ENCODE measurements around the gene TEX52.
"Not testable (repeated sequence)": the region's sequence is repeated elsewhere in the genome, so short reads cannot be mapped to it uniquely, and the experiment has no call there.

The TEX52 gene

DNA sequence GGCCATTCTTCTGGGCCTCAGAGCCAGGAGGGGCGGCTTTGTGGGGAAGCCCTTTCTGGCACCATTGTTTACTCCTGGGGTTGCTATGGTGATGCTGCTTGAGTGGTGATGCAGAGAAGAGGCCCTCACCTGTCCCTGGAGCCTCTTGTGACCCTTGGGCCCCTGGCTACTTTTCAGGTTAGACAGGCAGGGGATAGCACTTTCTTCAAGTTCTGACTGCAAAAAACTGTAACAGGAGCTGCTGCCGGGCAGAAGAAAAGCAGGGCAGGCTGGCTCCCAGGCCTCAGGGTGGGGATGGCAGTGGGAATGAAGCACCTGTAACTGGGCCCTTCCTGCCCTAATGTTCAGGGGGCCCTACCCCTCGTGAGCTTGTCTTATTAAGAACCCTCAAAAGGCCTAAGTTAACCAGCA lies at the start of gene TEX52:
TSS of gene TEX52 (minus strand) at position 19 of the 411 bp plus-strand sequence. CDS start at position 6, 13 bp downstream.
- peak; percentile 78 for DNase-seq

DNA sequence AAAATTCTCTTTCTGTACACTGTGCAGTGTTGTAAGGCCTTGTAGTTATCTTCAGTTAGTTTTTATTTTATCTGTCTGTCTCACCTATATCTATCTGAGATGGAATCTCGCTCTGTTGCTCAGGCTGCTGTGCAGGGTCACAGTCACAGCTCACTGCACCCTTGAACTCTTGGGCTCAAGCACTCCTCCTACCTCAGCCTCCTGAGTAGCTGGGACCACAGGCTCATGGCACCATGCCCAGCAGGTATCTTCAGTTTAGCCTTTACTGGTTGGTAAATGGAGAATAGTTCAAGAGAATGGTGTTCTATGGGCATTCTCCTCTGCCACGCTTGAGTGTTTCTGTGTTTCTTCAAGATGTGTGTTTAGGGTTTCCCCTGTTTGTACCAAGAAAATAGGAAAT lies 47.4 kb upstream of the TEX52 start:
- no peak for DNase-seq

DNA sequence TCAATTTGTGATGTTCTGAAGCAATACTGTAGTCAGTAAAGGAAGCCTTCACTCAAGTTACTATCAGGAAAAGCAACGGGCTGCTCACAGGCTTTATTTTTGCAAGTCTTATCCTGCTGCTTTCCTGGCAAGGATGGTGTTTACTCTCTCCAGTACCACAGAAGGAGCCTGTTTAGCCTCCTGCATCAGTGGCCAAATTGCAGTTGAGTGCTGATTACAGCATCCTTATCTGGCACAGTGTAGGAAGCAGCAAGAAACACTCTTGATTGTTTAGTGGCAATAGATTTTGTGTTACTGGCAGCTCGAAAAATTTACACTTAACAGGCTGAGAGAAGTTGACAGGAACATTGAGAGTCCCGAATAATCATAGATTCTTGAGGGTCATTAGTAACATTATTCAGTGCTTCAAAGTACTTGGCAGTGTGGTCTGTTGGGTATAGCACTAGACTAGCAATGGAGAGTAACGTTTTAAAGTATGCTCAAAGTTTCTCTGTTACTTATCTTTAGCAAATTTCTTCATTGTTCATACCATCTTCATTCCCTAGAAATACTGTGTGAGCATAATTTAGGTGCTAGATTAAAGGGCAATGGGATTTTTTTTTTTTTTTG lies 45.5 kb upstream of the TEX52 start:
- peak; percentile 80 for DNase-seq

DNA sequence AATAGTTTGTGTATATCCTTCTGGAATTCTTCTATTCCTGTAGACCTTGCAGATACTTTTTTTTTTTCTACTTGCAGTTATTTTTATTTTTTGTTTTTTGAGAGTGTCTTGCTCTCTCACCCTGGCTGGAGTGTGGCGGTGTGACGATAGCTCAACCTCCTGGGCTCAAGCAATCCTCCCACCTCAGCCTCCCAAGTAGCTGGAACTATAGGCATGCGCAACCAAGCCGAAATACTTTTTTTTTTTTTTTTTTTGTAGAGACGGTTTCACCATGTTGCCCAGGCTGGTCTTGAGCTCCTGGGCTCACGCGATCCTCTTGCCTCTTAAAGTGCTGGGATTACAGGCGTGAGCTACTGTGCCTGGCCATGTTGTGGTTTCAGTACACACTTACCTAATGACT lies 43.8 kb upstream of the TEX52 start:
- no peak for DNase-seq

DNA sequence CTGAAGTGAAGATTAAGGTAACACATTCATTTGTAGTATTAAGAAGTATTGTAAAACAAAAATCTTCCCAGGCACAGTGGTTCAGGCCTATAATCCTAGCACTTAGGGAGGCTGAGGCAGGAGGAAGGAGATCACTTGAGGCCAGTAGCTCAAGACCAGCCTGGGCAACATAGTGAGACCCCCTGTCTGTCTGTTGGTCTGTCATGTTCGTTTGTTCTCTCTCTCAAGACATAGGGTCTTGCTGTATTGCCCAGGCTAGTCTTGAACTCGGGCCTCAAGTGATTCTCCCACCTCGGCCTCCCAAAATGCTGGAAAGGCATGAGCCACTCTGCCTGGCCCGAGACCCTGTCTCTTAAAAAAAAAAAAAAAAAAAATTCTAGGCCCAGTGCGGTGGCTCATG lies 40.6 kb upstream of the TEX52 start:
- no peak for DNase-seq

DNA sequence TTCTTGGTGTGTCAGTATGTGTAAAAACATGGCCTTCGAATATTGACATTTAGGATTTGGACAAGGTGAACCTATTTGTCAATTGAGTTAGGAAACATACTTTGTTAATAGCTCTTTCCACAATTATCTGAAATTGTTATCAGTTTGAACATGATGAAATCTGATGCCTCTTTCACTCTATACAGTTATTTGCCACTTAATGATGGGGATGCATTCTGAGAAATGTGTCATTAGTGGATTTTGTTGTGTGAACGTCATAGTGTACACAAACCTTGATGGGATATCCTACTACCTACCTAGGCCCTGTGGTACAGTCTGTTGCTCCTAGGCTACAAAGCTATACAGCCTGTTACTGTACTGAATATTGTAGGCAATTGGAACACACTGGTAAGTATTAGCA lies 38.7 kb upstream of the TEX52 start:
- no peak for DNase-seq

DNA sequence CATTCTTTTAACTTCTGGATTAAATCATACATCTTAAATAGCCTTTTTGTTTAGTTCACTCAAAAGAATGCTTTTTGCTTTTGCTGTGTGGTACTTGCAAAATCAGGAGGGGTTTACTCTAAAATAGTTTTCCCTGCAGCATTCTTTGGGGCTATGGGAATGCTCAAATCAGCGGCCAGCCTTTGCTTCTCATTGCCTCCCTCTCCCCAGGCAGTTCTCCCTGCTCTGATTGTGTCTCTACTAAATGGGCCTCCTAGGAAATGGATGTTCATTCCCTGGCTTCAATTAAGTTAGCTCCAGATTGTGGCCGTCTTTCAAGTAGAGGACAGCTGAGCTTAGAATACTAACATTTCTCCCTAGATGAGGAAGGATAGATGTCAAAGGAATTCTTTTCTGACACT lies 38.2 kb upstream of the TEX52 start:
- DNase-seq = no peak

DNA sequence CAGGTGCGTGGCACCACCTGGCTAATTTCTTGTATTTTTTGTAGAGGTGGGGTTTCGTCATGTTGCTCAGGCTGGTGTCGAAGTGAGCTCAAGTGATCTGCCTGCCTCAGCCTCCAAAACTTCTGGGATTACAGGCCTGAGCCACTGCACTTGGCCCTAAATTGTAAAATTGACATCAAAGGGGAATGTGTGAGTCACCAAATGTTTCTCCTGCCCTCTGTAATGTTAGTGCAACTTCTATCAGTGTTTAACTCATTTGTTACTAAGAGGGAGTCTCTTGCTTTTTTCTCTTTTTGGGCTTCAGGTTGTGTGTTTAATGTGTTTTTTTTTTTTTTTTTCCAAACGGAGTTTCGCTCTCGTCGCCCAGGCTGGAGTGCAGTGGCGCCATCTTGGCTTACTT lies 36.2 kb upstream of the TEX52 start:
- no peak for DNase-seq

DNA sequence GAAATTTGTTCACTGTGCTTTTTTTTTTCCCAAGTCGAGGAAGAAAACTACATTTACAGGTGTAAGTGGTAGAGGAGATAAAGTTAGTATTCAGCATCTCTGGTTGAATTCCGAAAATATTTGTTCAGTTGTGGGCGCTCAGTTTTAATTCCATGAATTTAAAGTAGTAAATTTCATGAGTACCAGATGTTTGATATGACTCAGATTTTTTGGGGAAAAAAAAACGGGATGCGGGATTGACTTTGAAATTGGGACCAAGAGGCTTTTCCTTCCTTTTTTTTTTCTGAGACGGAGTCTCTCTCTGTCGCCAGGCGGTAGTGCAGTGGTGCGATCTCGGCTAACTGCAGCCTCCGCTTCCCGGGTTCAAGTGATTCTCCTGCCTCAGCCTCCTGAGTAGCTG lies 35.4 kb upstream of the TEX52 start:
- no peak for DNase-seq

DNA sequence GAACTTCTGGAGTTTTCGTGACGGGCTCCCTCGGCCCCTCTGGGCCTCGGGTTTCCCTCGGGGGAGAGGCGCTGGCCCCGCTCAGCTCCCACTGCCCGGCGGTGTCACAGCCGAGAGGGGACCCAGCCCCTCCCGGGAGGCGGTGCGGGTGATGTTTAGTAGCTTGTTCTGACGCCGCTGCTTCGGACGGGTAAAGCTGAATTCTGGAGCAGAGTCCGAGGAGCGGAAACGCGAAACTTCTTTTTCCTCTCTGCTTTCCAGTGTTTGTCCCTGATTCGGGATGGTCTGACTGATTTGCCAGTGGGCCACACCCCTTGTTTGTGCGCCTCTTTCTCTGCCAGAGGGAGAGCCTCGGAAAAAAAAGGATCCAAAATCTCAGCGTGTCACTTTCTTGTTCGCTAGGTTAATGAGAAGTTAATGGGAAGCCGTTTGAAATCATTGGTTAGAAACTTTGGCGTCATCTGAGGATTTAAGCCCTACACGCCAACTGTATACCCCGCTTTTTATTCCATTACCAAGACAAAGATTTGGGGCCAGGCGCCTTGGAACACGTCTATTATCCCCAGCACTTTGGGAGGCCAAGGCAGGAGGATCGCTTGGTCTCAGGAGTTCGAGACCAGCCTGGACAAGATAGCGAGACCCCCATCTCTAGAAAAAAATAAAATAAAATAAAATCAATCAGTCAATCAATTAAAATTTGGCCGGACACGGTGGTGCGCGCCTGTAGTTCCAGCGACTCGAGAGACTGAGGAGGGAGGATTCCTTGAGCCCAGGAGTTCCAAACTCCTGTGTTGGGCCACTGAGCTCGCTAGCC lies 34.6 kb upstream of the TEX52 start:
- DNase-seq = peak; percentile 55

DNA sequence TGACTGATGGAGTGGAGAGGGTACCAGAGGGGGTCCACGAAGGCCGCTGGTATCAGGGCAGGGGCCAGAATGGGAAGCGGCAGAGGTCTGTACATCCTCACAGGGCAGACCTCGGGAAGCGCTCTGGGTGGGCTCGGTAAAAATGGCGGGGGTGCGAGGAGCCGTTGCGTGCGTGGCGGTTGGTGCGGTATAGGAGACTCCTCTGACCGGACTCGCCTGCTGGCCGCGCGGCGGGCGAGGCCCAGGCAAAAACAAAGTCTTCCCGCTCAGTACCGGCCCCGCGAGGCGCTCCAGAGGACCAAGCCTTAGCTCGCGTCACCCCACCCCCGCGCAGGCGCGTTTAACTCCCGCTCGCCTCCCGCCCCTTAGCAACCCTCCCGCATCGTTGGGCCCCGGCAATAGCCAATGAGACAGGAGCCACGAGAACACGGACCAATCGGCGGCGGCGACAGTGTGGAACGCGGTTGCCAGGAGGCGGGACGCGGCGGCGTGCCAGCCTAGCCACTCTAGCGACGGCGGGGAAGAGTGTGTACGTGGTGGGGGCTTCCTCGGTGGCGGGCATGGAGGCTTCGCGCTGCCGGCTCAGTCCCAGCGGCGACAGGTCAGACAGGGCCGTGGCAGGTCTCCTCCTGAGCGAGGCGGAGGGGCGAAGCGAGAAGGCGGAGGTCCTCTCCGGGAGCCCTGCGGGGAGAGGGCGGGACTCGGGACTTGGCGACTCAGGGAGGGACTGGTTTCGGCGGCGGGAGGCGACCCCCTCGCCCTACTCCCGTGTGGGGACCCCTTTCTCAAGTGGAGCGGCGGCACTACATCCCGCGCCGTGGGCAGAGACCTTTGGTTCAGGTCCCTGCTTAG lies 33.8 kb upstream of the TEX52 start, which contains the start of gene TULP3:
TSS of gene TULP3 (plus strand) at position 504 of the 852 bp plus-strand sequence. CDS start at position 561, 57 bp downstream.
- peak; percentile 98 for DNase-seq

DNA sequence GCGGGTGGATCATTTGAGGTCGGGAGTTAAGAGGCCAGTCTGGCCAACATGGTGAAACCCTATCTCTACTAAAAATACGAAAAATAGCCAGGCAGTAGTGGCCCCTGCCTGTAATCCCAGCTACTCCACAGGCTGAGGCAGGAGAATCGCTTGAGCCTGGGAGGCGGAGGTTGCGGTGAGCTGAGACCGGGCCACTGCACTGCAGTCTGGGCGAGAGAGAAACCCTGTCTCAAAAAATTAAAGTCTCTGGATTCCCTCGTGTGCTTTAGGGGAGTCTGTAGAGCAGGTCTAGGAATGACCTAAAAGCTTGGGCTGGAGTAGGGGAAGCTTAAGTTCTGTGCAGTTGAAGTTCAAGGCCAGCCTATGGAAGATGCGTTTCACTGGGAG lies 33.2 kb upstream of the TEX52 start:
- DNase-seq = no peak

DNA sequence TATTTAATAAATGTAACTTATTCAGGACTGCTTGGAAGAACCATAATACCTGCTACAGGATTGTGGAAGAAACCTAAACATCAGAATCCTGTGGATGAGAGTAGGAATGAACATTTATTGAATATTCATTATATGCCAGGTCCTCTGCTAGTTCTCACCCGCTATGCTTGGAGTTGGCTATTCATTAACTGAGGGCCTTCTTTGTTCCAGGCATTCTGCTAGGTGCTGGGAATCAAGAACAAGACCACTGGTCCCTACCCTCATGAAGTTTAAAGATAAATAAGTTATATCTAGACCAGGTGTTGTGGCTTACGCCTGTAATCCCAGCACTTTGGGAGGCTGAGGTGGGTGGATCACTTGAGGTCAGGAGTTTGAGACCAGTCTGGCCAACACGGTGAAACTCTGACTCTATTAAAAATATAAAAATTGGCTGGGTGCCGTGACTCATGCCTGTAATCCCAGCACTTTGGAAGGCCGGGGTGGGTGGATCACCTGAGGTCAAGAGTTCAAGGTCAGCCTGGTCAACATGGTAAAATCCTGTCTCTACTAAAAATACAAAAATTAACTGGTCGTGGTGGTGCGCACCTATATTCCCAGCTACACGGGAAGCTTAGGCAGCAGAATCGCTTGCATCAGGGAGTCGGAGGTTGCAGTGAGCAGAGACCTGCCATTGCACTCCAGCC lies 30.1 kb upstream of the TEX52 start:
- no peak for DNase-seq

DNA sequence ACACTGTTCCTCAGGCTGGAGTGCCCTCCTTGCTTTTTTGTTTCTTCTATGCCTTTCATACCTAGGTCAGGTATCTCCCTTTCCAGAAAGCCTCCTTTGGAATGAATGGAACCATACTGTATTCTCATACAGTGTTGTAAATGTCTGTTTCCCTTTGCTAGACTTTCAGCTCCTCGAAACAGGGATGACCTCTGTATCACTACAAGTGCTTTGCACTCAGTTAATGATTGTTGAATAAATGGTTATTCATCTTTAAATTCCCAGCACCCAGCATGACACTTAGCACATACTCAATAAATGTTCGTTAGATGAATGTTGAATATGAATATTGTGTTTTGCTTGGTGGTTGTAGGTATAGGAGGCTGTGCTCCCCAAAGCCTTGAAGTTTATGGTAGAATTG lies 28.0 kb upstream of the TEX52 start:
- DNase-seq = no peak

DNA sequence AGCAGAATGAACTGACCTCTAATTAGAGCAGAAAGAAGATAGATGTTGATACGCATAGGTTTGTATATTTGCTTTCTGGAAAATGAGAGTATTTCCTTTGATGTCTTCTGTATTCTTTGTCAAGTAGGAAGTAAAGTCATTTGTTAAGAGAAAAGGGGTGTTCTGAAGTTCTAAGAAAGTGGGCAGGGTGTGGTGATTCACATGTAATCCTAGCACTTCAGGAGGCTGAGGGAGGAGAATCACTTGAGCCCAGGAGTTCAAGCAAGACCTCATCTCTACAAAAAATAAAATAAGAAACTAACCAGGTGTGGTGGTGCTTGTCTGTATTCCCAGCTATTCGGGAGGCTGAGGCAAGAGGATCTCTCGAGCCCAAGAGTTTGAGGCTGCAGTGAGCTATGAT lies 23.0 kb upstream of the TEX52 start:
- no peak for DNase-seq

DNA sequence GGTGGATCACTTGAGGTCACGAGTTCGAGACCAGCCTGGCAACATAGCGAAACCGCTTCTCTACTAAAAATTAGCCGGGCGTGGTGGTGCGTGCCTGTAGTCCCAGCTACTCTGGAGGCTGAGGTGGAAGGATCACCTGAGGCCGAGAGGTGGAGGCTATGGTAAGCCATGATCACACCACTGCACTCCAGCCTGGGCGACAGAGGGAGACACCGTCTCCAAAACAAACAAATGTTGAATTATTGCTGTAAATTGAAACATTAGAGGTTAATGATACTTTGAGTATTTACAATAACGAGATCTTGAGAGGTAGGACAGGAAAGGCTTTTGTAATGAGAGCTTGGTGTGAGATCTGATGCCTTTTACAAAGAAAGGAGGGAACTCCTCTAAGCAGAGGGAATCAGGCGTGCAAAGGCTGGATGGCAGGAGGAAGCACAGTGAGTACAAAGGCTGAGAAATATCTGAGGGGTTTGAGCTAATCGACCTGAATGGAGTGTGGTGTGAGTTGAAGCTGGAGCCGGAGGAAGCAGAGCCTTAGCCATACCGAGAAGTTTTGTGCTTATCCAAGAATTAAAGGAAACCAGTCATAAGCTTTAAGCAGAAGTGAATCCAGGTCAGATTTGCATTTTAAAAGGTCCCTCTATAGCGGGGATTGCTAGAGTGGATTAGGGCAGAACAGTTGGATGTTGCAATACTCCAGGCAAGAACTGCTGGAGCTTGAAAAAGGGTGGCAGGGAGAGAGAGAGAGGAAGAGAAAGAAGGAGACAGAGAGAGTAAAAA lies 21.3 kb upstream of the TEX52 start:
- peak; percentile 74 for DNase-seq

DNA sequence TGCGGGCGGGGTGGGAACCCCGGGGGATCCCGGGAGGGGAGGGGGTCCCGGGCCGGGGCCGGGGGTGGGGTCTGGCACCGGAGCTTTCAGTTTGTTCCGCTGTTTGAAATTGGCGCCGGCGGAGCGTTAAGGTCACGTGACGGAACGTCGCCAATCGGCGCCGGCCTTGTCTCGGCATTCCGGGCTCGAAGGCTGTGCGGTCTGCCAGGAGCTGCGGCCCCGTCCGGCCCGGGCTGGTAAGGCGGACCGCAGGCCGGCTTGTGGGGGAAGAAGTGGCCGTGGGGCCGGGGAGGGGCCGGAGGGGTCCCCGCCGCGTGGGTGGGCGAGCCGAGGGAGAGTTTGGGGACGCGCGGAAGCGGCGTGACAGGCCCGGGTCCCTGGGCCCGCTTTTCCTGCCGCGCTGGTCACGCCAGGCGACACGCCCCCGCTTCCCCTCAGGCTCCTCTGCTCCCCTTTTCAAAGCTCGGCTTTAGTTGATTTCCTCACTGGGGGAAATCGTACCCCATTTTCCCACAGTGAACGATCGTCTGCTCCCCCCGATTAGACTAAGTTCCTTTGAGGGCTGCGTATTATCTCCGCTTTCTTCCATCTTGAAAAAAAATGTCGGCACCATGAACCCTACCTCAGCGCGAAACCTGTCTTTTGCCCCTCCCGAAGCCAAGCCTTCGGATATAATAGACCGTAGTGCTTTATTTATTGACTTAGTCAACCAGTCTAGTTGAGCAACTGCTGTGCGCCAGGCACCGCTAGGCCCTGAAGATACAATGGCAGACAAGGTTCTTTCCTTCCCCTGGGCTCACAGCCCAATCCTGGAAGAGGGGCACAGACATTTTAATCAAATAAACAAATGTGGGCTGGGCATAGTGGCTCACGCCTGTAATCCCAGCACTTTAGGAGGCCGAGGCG lies 20.5 kb upstream of the TEX52 start, which contains the start of the genes FOXM1 and RHNO1:
TSS of gene FOXM1 (minus strand) at position 128 of the 906 bp plus-strand sequence. CDS start 2,696 bp downstream, outside the sequence.
TSS of gene RHNO1 (plus strand) at position 177 of the 906 bp plus-strand sequence. CDS start 8,144 bp downstream, outside the sequence.
- peak; percentile 82 for DNase-seq

DNA sequence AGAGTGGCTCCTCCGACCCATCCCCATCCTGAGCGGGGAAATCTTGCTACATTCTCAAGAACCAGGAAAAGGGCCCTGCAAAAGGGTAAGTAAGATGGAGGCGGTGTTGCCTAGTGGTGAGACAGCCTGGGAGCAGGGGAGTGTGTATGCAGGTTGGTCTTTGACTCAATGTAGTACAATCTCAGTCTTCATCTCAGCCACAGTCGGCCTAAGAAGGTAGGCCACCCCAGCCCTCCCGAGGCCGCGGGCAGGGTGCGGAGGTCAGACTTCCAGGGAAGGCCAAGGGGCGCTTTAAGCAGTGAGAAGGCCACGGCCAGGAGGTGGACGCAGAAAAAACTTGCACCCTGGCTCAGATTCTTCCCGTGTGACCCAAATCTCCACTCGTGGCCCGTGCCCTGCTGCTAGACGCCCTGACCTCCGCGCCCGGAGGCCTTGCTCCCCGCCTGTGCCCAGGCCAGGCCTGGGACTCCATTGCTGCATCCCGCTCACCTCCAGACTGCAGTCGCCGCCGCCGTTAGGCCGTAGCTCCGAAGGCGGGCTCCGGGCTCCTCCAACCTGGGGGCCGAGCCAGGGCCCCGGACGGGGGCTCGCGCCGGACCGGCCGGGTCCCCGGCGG lies 19.7 kb upstream of the TEX52 start:
- DNase-seq = peak; percentile 52

DNA sequence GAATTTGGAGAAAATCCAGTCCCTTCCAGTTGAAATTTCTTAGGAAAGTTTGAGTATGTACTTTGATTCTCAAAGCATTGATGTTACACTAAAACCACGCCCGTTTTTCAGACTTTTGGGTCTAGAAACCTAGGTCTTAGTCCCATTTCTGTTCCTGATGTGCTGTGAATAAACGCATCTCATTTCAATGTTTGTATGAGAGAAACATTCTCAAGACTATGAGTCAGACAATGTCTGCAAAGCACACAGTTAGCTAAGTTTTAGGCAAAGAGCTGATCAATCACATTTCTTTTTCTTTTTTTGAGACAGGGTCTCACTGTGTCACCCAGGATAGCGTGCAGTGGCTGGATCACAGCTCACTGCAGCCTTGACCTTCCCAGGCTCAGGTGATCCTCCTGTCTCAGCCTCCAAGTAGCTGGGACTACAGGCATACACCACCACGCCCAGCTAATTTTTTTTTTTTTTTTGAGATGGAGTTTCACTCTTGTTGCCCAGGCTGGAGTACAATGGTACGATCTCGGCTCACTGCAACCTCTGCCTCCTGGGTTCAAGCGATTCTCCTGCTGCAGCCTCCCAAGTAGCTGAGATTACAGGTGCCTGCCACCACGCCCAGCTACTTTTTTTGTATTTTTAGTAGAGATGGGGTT lies 12.3 kb upstream of the TEX52 start:
- not testable (repeated sequence) for DNase-seq

DNA sequence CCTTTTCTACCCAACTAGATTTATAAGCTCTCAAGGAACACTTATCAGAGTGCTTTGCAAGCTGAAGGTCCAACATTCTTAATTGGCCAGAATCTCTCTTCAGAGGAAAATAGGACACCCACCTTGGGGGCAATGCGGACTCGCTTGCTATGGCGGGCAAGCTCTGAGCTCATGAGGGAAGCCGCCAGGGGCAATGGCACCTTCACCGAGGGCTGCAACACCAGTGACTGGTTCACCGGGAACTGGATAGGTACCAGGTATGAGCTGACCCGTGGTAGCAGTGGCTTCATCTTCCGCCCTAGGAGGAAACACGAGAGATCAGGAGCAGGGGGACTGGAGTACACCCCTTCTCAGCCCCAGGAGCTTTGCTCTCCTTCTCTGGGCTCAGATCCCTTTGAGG lies 7.4 kb upstream of the TEX52 start:
- no peak for DNase-seq
